SH-SY5Y (cell line): ENCODE data around the gene TCP11X2.
"Not testable (repeated sequence)": the region's sequence is repeated elsewhere in the genome, so short reads cannot be mapped to it uniquely, and the experiment has no call there.

Experiments
- GATA2 ChIP-seq: IDR thresholded peaks from 2 replicates; pipeline ENCODE4 v1.6.1; 2011; ENCODE audit warnings: mild to moderate bottlenecking, low read depth, low read length
- GATA3 ChIP-seq: IDR thresholded peaks from 2 replicates; pipeline ENCODE4 v1.6.1; 2011; ENCODE audit warnings: low read depth, mild to moderate bottlenecking, low read length, moderate library complexity

TCP11X2 gene

DNA sequence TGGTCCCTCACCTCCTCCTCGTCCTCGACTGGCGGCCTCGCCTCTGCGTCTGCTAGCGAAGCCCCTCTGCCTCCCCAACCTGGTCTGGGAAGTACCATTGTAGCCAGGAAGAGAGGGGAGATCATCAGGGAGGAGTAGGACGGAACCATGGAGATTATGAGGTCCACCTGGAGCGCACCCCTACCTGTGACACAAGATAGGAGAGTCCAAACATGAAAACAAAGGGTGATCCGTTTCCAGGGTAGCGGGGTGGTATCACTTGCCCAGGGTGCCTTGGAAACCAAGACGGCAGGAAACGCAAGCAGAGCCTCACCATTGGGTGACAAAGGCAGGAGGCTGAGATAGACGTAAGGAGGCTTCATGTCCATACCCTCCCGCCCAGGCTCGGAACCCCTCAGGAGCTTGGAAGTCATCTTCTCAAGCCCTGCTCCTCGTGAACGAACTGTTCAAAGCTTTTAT is at the start of gene TCP11X2:
Gene TCP11X2, minus strand, starts transcription at position 51 of the 459 bp plus-strand sequence.
- TF ChIP-seq GATA2, GATA3: not testable (repeated sequence)

DNA sequence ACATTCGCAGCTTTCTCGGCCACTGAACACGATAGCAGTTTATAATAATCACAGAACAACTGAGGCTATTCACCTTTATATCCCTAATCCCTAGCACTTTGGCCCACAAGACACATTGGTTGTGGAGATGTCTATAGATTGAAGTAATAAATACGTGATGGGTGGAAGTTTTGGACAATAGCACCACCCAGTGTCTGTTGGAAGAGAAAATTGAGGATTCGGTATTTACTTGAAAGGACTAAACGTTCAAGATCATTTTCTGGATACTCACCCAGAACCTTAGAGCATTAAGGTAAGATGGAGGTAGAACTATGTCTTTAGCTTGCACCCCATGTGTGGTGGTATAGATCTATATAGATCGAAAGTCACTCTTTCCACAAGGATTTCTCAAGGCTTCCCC is 45.7 kb upstream of the TCP11X2 start:
- no peak for TF ChIP-seq GATA2
- no peak for TF ChIP-seq GATA3

- TF ChIP-seq GATA2, result no peak
- TF ChIP-seq GATA3, result no peak
These were observed 44.6 kb upstream of the TCP11X2 start, which contains the start of gene TMSB15A for GRCh38 chrX:102515975-102516941. Gene TMSB15A (minus strand): TSS chrX:102516739.

GRCh38 chrX:102514536-102514935 is 42.9 kb upstream of the TCP11X2 start:
- no peak for TF ChIP-seq GATA2
- TF ChIP-seq GATA3, result no peak

- TF ChIP-seq GATA3 (no peak), GATA2 (no peak)
These were observed 27.1 kb upstream of the TCP11X2 start for GRCh38 chrX:102498732-102499131.

DNA sequence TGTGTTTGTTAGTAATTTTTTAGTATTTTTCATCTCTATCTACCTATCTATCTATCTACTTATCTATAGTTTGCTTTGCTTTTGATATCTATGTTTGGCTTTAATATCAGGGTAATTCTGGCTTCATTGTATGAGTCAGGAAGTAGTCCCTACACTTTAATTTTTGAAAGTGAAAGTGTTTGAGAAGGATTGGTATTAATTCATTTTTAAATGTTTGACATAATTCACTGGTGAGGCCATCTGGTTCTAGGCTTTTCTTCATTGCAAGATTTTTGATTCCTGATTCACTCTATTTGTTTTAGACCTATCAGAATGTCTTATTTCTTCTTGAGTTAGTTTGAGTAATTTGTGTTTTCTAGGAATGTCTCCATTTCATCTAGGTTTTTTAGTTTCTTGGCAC is 20.2 kb upstream of the TCP11X2 start:
- TF ChIP-seq GATA3 (no peak), GATA2 (no peak)

GRCh38 chrX:102439908-102440307 is 31.7 kb downstream of the TCP11X2 start, which contains the start of gene NXF2B:
Gene NXF2B (minus strand): TSS chrX:102440008. CDS start chrX:102380036, 59,972 bp downstream.
- TF ChIP-seq GATA3, GATA2: not testable (repeated sequence)
